Neural progenitor cell (in vitro differentiated cells): ENCODE results near the gene PVR. TPM values are rescaled to one million over a fixed set of nuclear protein-coding genes. Genes with fewer than 3 reads are reported as not detected.

Source experiments
- DNase-seq: peaks from one replicate; pipeline ENCODE4 v3.0.0-alpha.2; 2016; ENCODE audit warnings: low spot score
- H2AFZ ChIP-seq: fragments of 200-600 bp; sonication (generic); replicated peaks from 2 replicates; pipeline ENCODE4 v1.6.1; 2016; ENCODE audit warnings: antibody characterized with exemption
- H3F3A ChIP-seq: fragments of 200-600 bp; sonication (generic); 2 replicates; pipeline ENCODE4 v1.6.1; 2016; ENCODE audit warnings: antibody characterized with exemption, low read depth
- H3K27ac ChIP-seq: fragments of 200-600 bp; sonication (generic); 2 replicates; pipeline ENCODE4 v1.5.1; 2016; ENCODE audit warnings: mild to moderate bottlenecking
- H3K27me3 ChIP-seq: fragments of 200-600 bp; sonication (generic); 2 replicates; pipeline ENCODE4 v1.6.1; 2016; ENCODE audit warnings: mild to moderate bottlenecking, moderate library complexity
- H3K36me3 ChIP-seq: fragments of 200-600 bp; sonication (generic); 2 replicates; pipeline ENCODE4 v1.5.1; 2016
- H3K4me1 ChIP-seq: fragments of 200-600 bp; sonication (generic); 2 replicates; pipeline ENCODE4 v1.6.1; 2016; ENCODE audit warnings: mixed run types
- H3K4me2 ChIP-seq: fragments of 200-600 bp; sonication (generic); 2 replicates; pipeline ENCODE4 v1.6.1; 2016
- H3K4me3 ChIP-seq: fragments of 200-600 bp; sonication (generic); 2 replicates; pipeline ENCODE4 v1.5.1; 2016
- H3K79me2 ChIP-seq: fragments of 200-600 bp; sonication (generic); 2 replicates; pipeline ENCODE4 v1.6.1; 2016; ENCODE audit warnings: low read depth
- H3K9ac ChIP-seq: fragments of 200-600 bp; sonication (generic); 2 replicates; pipeline ENCODE4 v1.6.1; 2016
- H3K9me3 ChIP-seq: fragments of 200-600 bp; sonication (generic); 2 replicates; pipeline ENCODE4 v1.5.1; 2016; ENCODE audit warnings: low read depth
- H4K20me1 ChIP-seq: fragments of 200-600 bp; sonication (generic); 2 replicates; pipeline ENCODE4 v1.6.1; 2016; ENCODE audit warnings: low read depth
- H3K27ac Mint-ChIP-seq: 3 replicates; pipeline ENCODE4 v1.8.0; 2021; ENCODE audit warnings: mixed read lengths
- H3K27me3 Mint-ChIP-seq: 2 replicates; pipeline ENCODE4 v1.8.0; 2022; ENCODE audit warnings: low read depth, mild to moderate bottlenecking, inconsistent platforms, moderate library complexity, mixed read lengths; ENCODE audit not compliant: insufficient read depth
- H3K36me3 Mint-ChIP-seq: 3 replicates; pipeline ENCODE4 v1.8.0; 2021; ENCODE audit warnings: mixed read lengths
- H3K4me1 Mint-ChIP-seq: 3 replicates; pipeline ENCODE4 v1.8.0; 2021; ENCODE audit warnings: mixed read lengths
- H3K4me3 Mint-ChIP-seq: 3 replicates; pipeline ENCODE4 v1.8.0; 2021; ENCODE audit warnings: mild to moderate bottlenecking, moderate library complexity, mixed read lengths
- H3K9me3 Mint-ChIP-seq: 3 replicates; pipeline ENCODE4 v1.8.0; 2020; ENCODE audit warnings: mixed read lengths
- CTCF ChIP-seq: fragments of 200-600 bp; sonication (generic); IDR thresholded peaks from 2 replicates; pipeline ENCODE4 v1.5.1; 2017; ENCODE audit warnings: antibody characterized with exemption, mild to moderate bottlenecking
- EZH2 ChIP-seq: fragments of 200-600 bp; sonication (generic); IDR thresholded peaks from 2 replicates; pipeline ENCODE4 v1.6.1; 2017; ENCODE audit warnings: antibody characterized with exemption, mild to moderate bottlenecking, moderate library complexity
- EZH2phosphoT487 ChIP-seq: fragments of 200-600 bp; sonication (generic); IDR thresholded peaks from 2 replicates; pipeline ENCODE4 v1.6.1; 2017; ENCODE audit warnings: antibody characterized with exemption
- total RNA-seq: library from RNA; depleted of rRNA; stranded (reverse); fragments of >200 nt; gene quantifications from 2 replicates; pipeline ENCODE4 v1.2.3, GENCODE V29; 2015; ENCODE audit warnings: low replicate concordance

The PVR gene
- total RNA-seq, 1 donor from 2014 or later, result 4.4 TPM

- H3K4me3 Mint-ChIP-seq, result no peak overlapping the region
- H3K4me1 Mint-ChIP-seq, result no peaks in the 10 kb centered on the region
These were observed 2.3 kb downstream of the PVR start for GRCh38 chr19:44646049-44646416.

GRCh38 chr19:44647144-44647543, 3.4 kb downstream of the PVR start:
- TF ChIP-seq CTCF, result no peak
- H3K9me3 ChIP-seq, result no peaks in the 10 kb centered on the region
- no peak overlapping the region for H3K4me2 ChIP-seq
- no peaks in the 10 kb centered on the region for H3K9me3 Mint-ChIP-seq
- no peak overlapping the region for H3K4me3 ChIP-seq
- H3K36me3 ChIP-seq, result no peaks in the 10 kb centered on the region
- H3K4me1 ChIP-seq, result no peaks in the 10 kb centered on the region
- H3K27me3 ChIP-seq, result peaks cover 15% of the 10 kb centered on the region
- H3K4me1 Mint-ChIP-seq, result no peaks in the 10 kb centered on the region
- H3K27me3 Mint-ChIP-seq, result peaks cover 4% of the 10 kb centered on the region
- no peak for DNase-seq
- H2AFZ ChIP-seq, result no peak overlapping the region
- H3K4me3 Mint-ChIP-seq, result no peak overlapping the region
- no peak overlapping the region for H3K27ac ChIP-seq
- H3K79me2 ChIP-seq, result no peaks in the 10 kb centered on the region
- no peak overlapping the region for H3K9ac ChIP-seq
- no peak overlapping the region for H3K27ac Mint-ChIP-seq
- H3K36me3 Mint-ChIP-seq, result peaks cover 10% of the 10 kb centered on the region
- H4K20me1 ChIP-seq, result peaks cover 12% of the 10 kb centered on the region
- H3F3A ChIP-seq, result peaks cover 14% of the 10 kb centered on the region

More at GRCh38 chr19:44646049-44646416, 2.3 kb downstream of the PVR start:
- Histone ChIP-seq H3F3A (peaks cover 14% of the 10 kb centered on the region), H3K27ac (no peak overlapping the region), H3K36me3 (no peaks in the 10 kb centered on the region), H2AFZ (no peak overlapping the region), H3K79me2 (no peaks in the 10 kb centered on the region), H4K20me1 (peaks cover 12% of the 10 kb centered on the region), H3K9me3 (no peaks in the 10 kb centered on the region), H3K9ac (no peak overlapping the region), H3K27me3 (peaks cover 15% of the 10 kb centered on the region), H3K4me1 (no peaks in the 10 kb centered on the region), H3K4me2 (no peak overlapping the region), H3K4me3 (no peak overlapping the region)
- peaks cover 4% of the 10 kb centered on the region for H3K36me3 Mint-ChIP-seq
- no peak overlapping the region for H3K27ac Mint-ChIP-seq
- H3K27me3 Mint-ChIP-seq, result peaks cover 4% of the 10 kb centered on the region
- no peak for TF ChIP-seq EZH2
- TF ChIP-seq CTCF, result no peak
- no peak for TF ChIP-seq EZH2phosphoT487
- H3K9me3 Mint-ChIP-seq, result no peaks in the 10 kb centered on the region
- no peak for DNase-seq

GRCh38 chr19:44648631-44649251, 5.0 kb downstream of the PVR start:
- peaks cover 13% of the 10 kb centered on the region for H3K36me3 Mint-ChIP-seq
- H3K79me2 ChIP-seq, result no peaks in the 10 kb centered on the region

More at GRCh38 chr19:44648631-44649251, 5.0 kb downstream of the PVR start:
- no peak for TF ChIP-seq CTCF
- TF ChIP-seq EZH2phosphoT487, result no peak
- no peak for TF ChIP-seq EZH2
- no peak for DNase-seq
- peaks cover 12% of the 10 kb centered on the region for H4K20me1 ChIP-seq
- Mint-ChIP-seq H3K4me3 (no peak overlapping the region), H3K4me1 (no peaks in the 10 kb centered on the region), H3K27me3 (peaks cover 4% of the 10 kb centered on the region), H3K27ac (no peak overlapping the region), H3K9me3 (no peaks in the 10 kb centered on the region)
- H3K4me1 ChIP-seq, result no peaks in the 10 kb centered on the region
- no peaks in the 10 kb centered on the region for H3K36me3 ChIP-seq
- H3F3A ChIP-seq, result peaks cover 14% of the 10 kb centered on the region
- H3K9me3 ChIP-seq, result no peaks in the 10 kb centered on the region
- no peak overlapping the region for H3K4me3 ChIP-seq
- H3K9ac ChIP-seq, result no peak overlapping the region
- no peak overlapping the region for H3K4me2 ChIP-seq
- no peak overlapping the region for H3K27ac ChIP-seq
- H2AFZ ChIP-seq, result no peak overlapping the region
- no peaks in the 10 kb centered on the region for H3K27me3 ChIP-seq
